ENCODE measurements around the gene RPL34.

Gene RPL34

DNA sequence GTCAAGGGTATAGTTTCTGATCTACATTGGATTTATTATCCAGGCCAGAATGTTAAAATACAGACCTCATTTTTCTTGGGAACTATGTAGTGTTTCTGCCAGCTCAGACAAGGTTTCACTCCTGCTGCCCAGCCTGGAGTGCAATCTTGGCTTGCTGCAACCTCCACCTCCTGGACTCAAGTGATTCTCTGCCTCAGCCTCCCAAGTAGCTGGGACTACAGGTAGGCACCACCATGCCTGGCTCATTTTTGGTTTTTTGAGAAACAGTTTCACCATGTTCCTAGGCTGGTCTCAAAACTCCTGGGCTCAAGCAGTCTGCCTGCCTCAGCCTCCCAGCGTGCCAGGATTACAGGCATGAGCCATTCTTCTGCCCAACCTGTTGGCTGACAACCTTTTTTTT lies 5.7 kb downstream of the RPL34 start:
- peaks cover 47 to 91% of the 10 kb centered on the region in 2 donors for H3K36me3 ChIP-seq (ENCODE audit: control insufficient read depth in 1 of 2, insufficient read depth in 2 of 2, low read length in 2 of 2)
- no peaks in the 10 kb centered on the region for H3K9me3 ChIP-seq (ENCODE audit: control insufficient read depth in 1 of 2, low read length in 2 of 2)
- H3K27me3 ChIP-seq (ENCODE audit: low read depth, low read length) = no peaks in the 10 kb centered on the region
- no peak overlapping the region for H3K4me3 ChIP-seq (ENCODE audit: low read depth in 1 of 2, low read length in 2 of 2)
- H3K27ac ChIP-seq (ENCODE audit: low read length) = no peak overlapping the region
- H3K4me1 ChIP-seq (ENCODE audit: control insufficient read depth in 1 of 2, insufficient read depth in 2 of 2, low read length in 2 of 2) = peaks cover 0 to 17% of the 10 kb centered on the region in 2 donors

DNA sequence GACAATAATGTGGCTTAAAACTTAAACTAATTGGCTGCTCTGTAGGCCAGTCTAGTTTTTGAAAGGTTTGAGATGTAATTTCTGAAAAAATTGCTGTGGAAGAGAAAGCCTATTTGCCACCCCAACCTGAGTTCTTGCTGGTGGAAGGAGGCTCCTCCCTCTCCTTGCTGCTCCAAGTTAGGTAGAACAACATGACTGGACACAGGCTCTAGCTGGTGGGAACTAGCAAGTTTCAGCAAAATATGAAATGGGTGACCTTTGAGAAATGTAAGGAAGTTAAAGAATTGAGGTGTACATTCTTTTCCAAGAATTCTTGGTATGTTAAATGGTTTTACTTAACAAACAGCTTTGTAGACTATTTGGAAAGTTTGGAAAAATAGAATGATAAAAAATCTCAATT lies 8.0 kb downstream of the RPL34 start:
- H3K9me3 ChIP-seq (ENCODE audit: control insufficient read depth in 1 of 2, low read length in 2 of 2) = no peaks in the 10 kb centered on the region
- no peaks in the 10 kb centered on the region for H3K27me3 ChIP-seq (ENCODE audit: low read depth, low read length)
- peaks cover 47 to 92% of the 10 kb centered on the region in 2 donors for H3K36me3 ChIP-seq (ENCODE audit: control insufficient read depth in 1 of 2, insufficient read depth in 2 of 2, low read length in 2 of 2)
- no peaks in the 10 kb centered on the region for H3K4me1 ChIP-seq (ENCODE audit: control insufficient read depth in 1 of 2, insufficient read depth in 2 of 2, low read length in 2 of 2)
- no peak overlapping the region for H3K27ac ChIP-seq (ENCODE audit: low read length)
- no peak overlapping the region for H3K4me3 ChIP-seq (ENCODE audit: low read depth in 1 of 2, low read length in 2 of 2)

DNA sequence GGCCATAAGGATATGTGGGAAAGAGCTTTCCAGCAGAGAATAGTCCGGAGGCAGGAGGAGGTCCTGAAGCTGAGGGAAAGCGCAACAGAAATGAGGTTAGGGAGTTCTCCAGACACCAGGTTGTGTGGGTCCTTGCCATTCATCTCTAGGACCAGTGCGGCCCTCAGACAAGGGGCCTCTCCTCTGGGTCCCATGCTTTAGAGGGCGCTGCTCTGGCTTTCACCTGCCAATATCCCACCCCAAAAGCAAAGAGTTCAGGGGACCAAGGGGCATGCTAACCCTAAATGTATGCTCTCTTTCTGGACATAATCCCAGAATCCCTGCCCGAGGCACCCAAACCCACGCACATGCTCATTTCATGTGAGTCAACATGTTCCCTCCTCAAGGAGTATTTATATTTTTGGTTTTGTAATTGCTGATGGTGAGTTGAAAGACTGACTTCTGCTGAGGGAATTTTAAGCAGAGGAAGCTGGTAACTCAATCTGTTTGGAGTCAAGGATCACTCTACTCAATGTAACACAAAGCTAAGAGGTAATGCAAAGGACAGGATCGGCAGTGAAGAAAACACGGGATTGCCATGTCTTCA lies 14.8 kb downstream of the RPL34 start:
- no peaks in the 10 kb centered on the region for H3K4me1 ChIP-seq (ENCODE audit: control insufficient read depth in 1 of 2, insufficient read depth in 2 of 2, low read length in 2 of 2)
- H3K4me3 ChIP-seq (ENCODE audit: low read depth in 1 of 2, low read length in 2 of 2) = no peak overlapping the region
- H3K9me3 ChIP-seq (ENCODE audit: control insufficient read depth in 1 of 2, low read length in 2 of 2) = no peaks in the 10 kb centered on the region
- no peak overlapping the region for H3K27ac ChIP-seq (ENCODE audit: low read length)
- no peaks in the 10 kb centered on the region for H3K27me3 ChIP-seq (ENCODE audit: low read depth, low read length)
- H3K36me3 ChIP-seq (ENCODE audit: control insufficient read depth in 1 of 2, insufficient read depth in 2 of 2, low read length in 2 of 2) = peaks cover 24 to 41% of the 10 kb centered on the region in 2 donors

GRCh38 chr4:108636246-108636645 lies 15.9 kb downstream of the RPL34 start:
- no peaks in the 10 kb centered on the region for H3K4me1 ChIP-seq (ENCODE audit: control insufficient read depth in 1 of 2, insufficient read depth in 2 of 2, low read length in 2 of 2)
- no peaks in the 10 kb centered on the region for H3K27me3 ChIP-seq (ENCODE audit: low read depth, low read length)
- no peaks in the 10 kb centered on the region for H3K9me3 ChIP-seq (ENCODE audit: control insufficient read depth in 1 of 2, low read length in 2 of 2)
- no peak overlapping the region for H3K4me3 ChIP-seq (ENCODE audit: low read depth in 1 of 2, low read length in 2 of 2)
- H3K36me3 ChIP-seq (ENCODE audit: control insufficient read depth in 1 of 2, insufficient read depth in 2 of 2, low read length in 2 of 2) = peaks cover 14 to 30% of the 10 kb centered on the region in 2 donors
- H3K27ac ChIP-seq (ENCODE audit: low read length) = no peak overlapping the region

DNA sequence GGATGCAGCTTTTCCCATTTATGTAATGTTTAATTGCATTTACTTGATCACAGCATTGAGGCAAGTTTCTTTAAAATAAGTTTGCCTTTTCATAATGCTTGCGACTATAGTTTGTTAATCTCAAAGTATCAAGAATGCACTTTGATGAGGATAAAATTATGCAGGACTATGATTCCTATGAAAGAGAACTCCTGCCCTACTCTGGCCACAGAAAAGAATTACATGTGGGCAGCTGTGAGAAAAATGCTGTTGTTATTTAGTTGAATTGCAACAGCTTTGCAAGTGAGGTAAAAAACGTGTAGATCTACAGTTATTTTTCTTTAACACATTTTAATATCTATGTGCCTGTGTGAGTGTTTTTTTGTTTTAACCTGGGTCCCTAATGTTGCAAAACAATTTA lies 17.5 kb downstream of the RPL34 start:
- H3K27ac ChIP-seq (ENCODE audit: low read length) = no peak overlapping the region
- H3K4me3 ChIP-seq (ENCODE audit: low read depth in 1 of 2, low read length in 2 of 2) = no peak overlapping the region
- no peaks in the 10 kb centered on the region for H3K4me1 ChIP-seq (ENCODE audit: control insufficient read depth in 1 of 2, insufficient read depth in 2 of 2, low read length in 2 of 2)
- H3K36me3 ChIP-seq (ENCODE audit: control insufficient read depth in 1 of 2, insufficient read depth in 2 of 2, low read length in 2 of 2) = peaks cover 5 to 19% of the 10 kb centered on the region in 2 donors
- H3K27me3 ChIP-seq (ENCODE audit: low read depth, low read length) = no peaks in the 10 kb centered on the region
- no peaks in the 10 kb centered on the region for H3K9me3 ChIP-seq (ENCODE audit: control insufficient read depth in 1 of 2, low read length in 2 of 2)

DNA sequence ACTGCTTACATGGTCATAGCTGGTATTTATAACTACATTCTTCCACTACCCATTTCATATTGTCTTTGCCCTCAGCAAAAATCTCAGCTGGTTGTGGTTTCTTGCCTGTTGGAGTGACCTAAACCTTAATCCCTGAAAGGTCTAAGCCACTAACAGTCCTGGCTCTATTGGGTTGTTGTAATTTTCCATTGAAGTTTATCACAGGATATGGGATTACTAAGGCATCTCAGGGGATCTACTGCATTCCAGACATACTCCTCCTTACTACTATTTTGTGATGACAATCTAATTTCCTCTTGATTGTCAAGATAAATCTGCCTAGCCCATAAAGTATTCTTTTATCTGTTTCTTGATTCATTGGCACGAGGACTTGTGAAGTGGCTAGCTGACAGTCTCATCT lies 23.9 kb downstream of the RPL34 start:
- Histone ChIP-seq H3K27me3 (ENCODE audit: low read depth, low read length) (no peaks in the 10 kb centered on the region), H3K36me3 (ENCODE audit: control insufficient read depth in 1 of 2, insufficient read depth in 2 of 2, low read length in 2 of 2) (no peaks in the 10 kb centered on the region), H3K27ac (ENCODE audit: low read length) (no peak overlapping the region), H3K4me3 (ENCODE audit: low read depth in 1 of 2, low read length in 2 of 2) (no peak overlapping the region), H3K4me1 (ENCODE audit: control insufficient read depth in 1 of 2, insufficient read depth in 2 of 2, low read length in 2 of 2) (no peaks in the 10 kb centered on the region), H3K9me3 (ENCODE audit: control insufficient read depth in 1 of 2, low read length in 2 of 2) (no peaks in the 10 kb centered on the region)

GRCh38 chr4:108646706-108647105 lies 26.3 kb downstream of the RPL34 start:
- Histone ChIP-seq H3K9me3 (ENCODE audit: control insufficient read depth in 1 of 2, low read length in 2 of 2) (no peaks in the 10 kb centered on the region), H3K27ac (ENCODE audit: low read length) (no peak overlapping the region), H3K27me3 (ENCODE audit: low read depth, low read length) (no peaks in the 10 kb centered on the region), H3K4me3 (ENCODE audit: low read depth in 1 of 2, low read length in 2 of 2) (no peak overlapping the region), H3K36me3 (ENCODE audit: control insufficient read depth in 1 of 2, insufficient read depth in 2 of 2, low read length in 2 of 2) (peaks cover 0 to 8% of the 10 kb centered on the region in 2 donors), H3K4me1 (ENCODE audit: control insufficient read depth in 1 of 2, insufficient read depth in 2 of 2, low read length in 2 of 2) (peaks cover 0 to 8% of the 10 kb centered on the region in 2 donors)

DNA sequence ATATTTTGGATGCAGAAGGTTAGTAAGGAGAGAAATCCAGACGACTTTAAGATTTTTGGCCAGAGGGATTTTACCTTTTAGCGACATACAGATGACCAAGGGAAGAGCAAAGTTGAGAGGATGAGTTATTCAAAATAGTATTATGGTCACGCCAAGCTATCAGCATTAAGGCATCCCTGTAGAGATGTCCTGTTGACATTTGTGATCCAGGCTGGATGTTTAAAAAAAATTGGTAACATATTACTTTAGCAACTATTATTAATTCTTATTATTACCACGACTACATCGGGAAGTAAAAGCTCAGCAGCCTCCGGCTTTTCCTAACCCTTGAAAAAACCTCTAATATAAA lies 29.5 kb downstream of the RPL34 start:
- no peaks in the 10 kb centered on the region for H3K27me3 ChIP-seq (ENCODE audit: low read depth, low read length)
- H3K4me1 ChIP-seq (ENCODE audit: control insufficient read depth in 1 of 2, insufficient read depth in 2 of 2, low read length in 2 of 2) = peaks cover 0 to 14% of the 10 kb centered on the region in 2 donors
- no peaks in the 10 kb centered on the region for H3K9me3 ChIP-seq (ENCODE audit: control insufficient read depth in 1 of 2, low read length in 2 of 2)
- peak overlapping the region; percentile 43 to 53 for H3K4me3 ChIP-seq (ENCODE audit: low read depth in 1 of 2, low read length in 2 of 2)
- peak overlapping the region; percentile 78 for H3K27ac ChIP-seq (ENCODE audit: low read length)
- peaks cover 0 to 8% of the 10 kb centered on the region in 2 donors for H3K36me3 ChIP-seq (ENCODE audit: control insufficient read depth in 1 of 2, insufficient read depth in 2 of 2, low read length in 2 of 2)

DNA sequence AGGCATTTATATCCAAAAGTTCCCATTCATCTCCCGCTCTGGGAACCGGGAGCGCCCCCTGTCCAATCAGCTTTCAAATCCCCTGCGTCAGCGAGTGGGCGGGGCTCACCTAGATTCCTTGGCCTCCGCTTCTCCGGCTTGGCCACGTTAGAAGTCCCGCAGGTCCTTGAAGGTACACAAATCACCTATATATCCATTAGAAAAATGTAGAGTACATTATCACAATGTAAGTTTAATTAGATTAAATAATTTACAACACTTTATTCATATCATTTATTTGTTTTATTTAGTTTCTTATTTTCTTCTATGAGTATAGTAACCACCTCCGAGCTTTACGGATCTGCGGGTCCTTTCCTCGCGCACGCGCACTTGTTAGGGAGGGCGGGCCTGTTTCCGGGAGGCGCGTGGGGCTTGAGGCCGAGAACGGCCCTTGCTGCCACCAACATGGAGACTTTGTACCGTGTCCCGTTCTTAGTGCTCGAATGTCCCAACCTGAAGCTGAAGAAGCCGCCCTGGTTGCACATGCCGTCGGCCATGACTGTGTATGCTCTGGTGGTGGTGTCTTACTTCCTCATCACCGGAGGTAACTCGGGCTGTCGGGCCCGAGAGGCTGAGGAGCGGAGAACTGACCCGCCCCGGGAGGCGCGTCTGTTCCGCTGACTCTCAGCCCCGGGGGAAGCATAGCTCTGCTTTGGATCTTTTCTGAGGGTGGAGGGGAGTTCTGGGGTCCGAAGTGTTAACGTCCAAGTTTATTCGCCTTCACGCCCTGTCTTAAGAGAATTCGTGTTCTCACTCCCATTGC lies 30.0 kb downstream of the RPL34 start, which contains the start of gene OSTC:
OSTC (plus strand) TSS at position 388 of the 802 bp plus-strand sequence; CDS start at position 445, 57 bp downstream.
- H3K27ac ChIP-seq (ENCODE audit: low read length) = peak within 1 kb of the TSS; percentile 78
- peaks cover 0 to 14% of the 10 kb centered on the region in 2 donors for H3K4me1 ChIP-seq (ENCODE audit: control insufficient read depth in 1 of 2, insufficient read depth in 2 of 2, low read length in 2 of 2)
- peaks cover 0 to 8% of the 10 kb centered on the region in 2 donors for H3K36me3 ChIP-seq (ENCODE audit: control insufficient read depth in 1 of 2, insufficient read depth in 2 of 2, low read length in 2 of 2)
- peak within 1 kb of the TSS; percentile 95 to 98 for H3K4me3 ChIP-seq (ENCODE audit: low read depth in 1 of 2, low read length in 2 of 2)
- H3K27me3 ChIP-seq (ENCODE audit: low read depth, low read length) = no peaks in the 10 kb centered on the region
- no peaks in the 10 kb centered on the region for H3K9me3 ChIP-seq (ENCODE audit: control insufficient read depth in 1 of 2, low read length in 2 of 2)

DNA sequence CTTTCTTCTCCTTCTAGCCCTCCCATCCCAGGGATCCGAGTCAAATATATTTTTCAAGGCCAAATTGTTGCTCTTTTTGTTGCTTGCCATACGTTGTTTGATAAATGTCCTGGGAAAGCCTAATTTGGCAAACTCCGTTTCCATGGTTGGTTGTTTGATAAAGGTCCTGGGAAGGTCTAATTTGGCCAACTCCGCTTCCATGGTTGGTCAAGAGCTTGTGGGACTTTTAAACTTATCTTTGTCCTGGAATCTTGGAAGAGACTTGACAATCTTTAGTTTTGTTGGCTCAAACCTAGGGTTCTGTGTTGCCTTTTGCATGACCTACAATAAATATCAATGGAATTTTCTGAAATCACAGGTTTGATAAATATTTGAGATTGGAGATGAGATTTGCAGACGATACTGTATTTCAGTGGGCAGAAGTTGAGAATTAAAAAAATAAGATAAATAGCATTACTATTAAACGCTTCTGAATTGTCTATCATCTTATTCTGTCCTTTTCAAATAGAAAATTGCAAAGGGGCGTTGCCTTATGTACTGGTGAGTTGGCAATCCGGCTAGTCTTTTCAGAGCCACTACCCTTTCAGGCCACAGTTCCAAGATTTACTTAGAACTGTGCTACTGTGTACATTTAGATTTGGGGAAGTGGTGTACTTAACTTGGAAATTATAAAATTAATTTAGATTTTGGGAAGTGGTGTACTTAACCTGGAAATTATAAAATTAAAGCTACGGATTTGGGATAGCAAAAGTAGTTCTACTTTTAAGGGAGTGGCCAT lies 30.8 kb downstream of the RPL34 start:
- Histone ChIP-seq H3K36me3 (ENCODE audit: control insufficient read depth in 1 of 2, insufficient read depth in 2 of 2, low read length in 2 of 2) (peaks cover 5 to 8% of the 10 kb centered on the region in 2 donors), H3K4me3 (ENCODE audit: low read depth in 1 of 2, low read length in 2 of 2) (peak overlapping the region; percentile 95 to 98), H3K27ac (ENCODE audit: low read length) (peak overlapping the region; percentile 78), H3K9me3 (ENCODE audit: control insufficient read depth in 1 of 2, low read length in 2 of 2) (no peaks in the 10 kb centered on the region), H3K4me1 (ENCODE audit: control insufficient read depth in 1 of 2, insufficient read depth in 2 of 2, low read length in 2 of 2) (peaks cover 0 to 14% of the 10 kb centered on the region in 2 donors), H3K27me3 (ENCODE audit: low read depth, low read length) (no peaks in the 10 kb centered on the region)

GRCh38 chr4:108662629-108663028 lies 42.3 kb downstream of the RPL34 start:
- Histone ChIP-seq H3K27ac (ENCODE audit: low read length) (no peak overlapping the region), H3K27me3 (ENCODE audit: low read depth, low read length) (no peaks in the 10 kb centered on the region), H3K36me3 (ENCODE audit: control insufficient read depth in 1 of 2, insufficient read depth in 2 of 2, low read length in 2 of 2) (peaks cover 23 to 35% of the 10 kb centered on the region in 2 donors), H3K4me3 (ENCODE audit: low read depth in 1 of 2, low read length in 2 of 2) (no peak overlapping the region), H3K9me3 (ENCODE audit: control insufficient read depth in 1 of 2, low read length in 2 of 2) (no peaks in the 10 kb centered on the region), H3K4me1 (ENCODE audit: control insufficient read depth in 1 of 2, insufficient read depth in 2 of 2, low read length in 2 of 2) (no peaks in the 10 kb centered on the region)
